Measurements from ENCODE around the gene RNU1-4. TPM values are rescaled to one million over a fixed set of nuclear protein-coding genes. Genes with fewer than 3 reads are reported as not detected.

Gene RNU1-4
- total RNA-seq, 2 donors from 2014 or later: 2,483 to 3,611 TPM

DNA sequence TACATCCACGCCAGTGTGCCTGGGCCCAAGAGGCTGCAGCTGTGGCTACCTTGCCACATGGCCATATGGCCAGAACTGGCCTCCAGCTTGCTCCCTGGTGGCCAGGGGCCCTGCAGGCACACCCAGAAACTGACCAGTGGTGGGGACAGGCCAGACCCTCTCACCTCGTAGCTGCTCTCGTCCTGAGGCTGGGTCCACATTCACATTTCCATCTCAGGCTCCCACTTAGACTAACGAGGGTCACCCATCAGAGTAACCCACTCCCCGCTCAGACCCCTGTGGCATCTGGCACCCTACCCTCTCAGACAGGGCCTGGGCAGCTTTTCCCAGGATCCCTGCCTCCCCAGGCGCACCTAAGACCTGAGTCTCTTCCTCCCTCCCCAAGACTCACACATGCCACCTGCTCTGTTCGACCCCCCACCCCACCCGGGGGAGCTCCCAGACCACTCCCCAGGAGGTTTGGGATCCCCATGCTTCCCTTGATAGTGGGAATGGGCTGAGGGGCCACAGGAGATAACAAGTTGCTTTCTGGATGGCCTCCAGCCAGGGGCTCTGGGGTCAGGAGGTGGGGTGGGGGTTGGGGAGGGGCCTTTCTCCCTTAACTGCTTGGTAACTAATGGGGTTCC lies 21.3 kb upstream of the RNU1-4 start:
- TF ChIP-seq, protein P1, sequence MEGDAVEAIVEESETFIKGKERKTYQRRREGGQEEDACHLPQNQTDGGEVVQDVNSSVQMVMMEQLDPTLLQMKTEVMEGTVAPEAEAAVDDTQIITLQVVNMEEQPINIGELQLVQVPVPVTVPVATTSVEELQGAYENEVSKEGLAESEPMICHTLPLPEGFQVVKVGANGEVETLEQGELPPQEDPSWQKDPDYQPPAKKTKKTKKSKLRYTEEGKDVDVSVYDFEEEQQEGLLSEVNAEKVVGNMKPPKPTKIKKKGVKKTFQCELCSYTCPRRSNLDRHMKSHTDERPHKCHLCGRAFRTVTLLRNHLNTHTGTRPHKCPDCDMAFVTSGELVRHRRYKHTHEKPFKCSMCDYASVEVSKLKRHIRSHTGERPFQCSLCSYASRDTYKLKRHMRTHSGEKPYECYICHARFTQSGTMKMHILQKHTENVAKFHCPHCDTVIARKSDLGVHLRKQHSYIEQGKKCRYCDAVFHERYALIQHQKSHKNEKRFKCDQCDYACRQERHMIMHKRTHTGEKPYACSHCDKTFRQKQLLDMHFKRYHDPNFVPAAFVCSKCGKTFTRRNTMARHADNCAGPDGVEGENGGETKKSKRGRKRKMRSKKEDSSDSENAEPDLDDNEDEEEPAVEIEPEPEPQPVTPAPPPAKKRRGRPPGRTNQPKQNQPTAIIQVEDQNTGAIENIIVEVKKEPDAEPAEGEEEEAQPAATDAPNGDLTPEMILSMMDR (conservative IDR thresholded peaks at IDR 0.05): no peak
- Mint-ChIP-seq H3K27ac (no peak overlapping the region), H3K36me3 (ENCODE audit: low read depth) (no peaks in the 10 kb centered on the region), H3K4me3 (no peak overlapping the region), H3K9me3 (no peaks in the 10 kb centered on the region), H3K27me3 (ENCODE audit: insufficient read depth) (peaks cover 10% of the 10 kb centered on the region), H3K4me1 (peaks cover 11% of the 10 kb centered on the region)
- no peak overlapping the region for H3K9ac ChIP-seq (ENCODE audit: extremely low read depth, low read length, poor library complexity, severe bottlenecking)
- H3K27me3 ChIP-seq (ENCODE audit: control insufficient read depth, insufficient read depth, low read length, poor library complexity, severe bottlenecking): peaks cover 6% of the 10 kb centered on the region
- no peak overlapping the region for H3K27ac ChIP-seq (ENCODE audit: low read depth, low read length)
- no peaks in the 10 kb centered on the region for H3K9me3 ChIP-seq (ENCODE audit: control insufficient read depth, low read length)
- no peak overlapping the region for H3K4me3 ChIP-seq (ENCODE audit: low read length)
- DNase-seq: peak; percentile 42
- H3K36me3 ChIP-seq (ENCODE audit: control insufficient read depth, insufficient read depth, low read length): no peaks in the 10 kb centered on the region
- WGBS, 2 experiments (ENCODE audit: insufficient coverage in 1 of 2, insufficient read length in 1 of 2): 90 to 97% methylated on average over 7 to 8 of the region's 8 CpGs
- peaks cover 5% of the 10 kb centered on the region for H3K4me1 ChIP-seq (ENCODE audit: control insufficient read depth, insufficient read depth, low read length)

GRCh38 chr1:16719571-16720350 lies 20.6 kb upstream of the RNU1-4 start:
- Mint-ChIP-seq H3K9me3 (no peaks in the 10 kb centered on the region), H3K27ac (no peak overlapping the region), H3K4me1 (peaks cover 11% of the 10 kb centered on the region), H3K36me3 (ENCODE audit: low read depth) (no peaks in the 10 kb centered on the region), H3K27me3 (ENCODE audit: insufficient read depth) (peaks cover 10% of the 10 kb centered on the region), H3K4me3 (no peak overlapping the region)
- H3K27me3 ChIP-seq (ENCODE audit: control insufficient read depth, insufficient read depth, low read length, poor library complexity, severe bottlenecking): peaks cover 6% of the 10 kb centered on the region
- no peaks in the 10 kb centered on the region for H3K9me3 ChIP-seq (ENCODE audit: control insufficient read depth, low read length)
- H3K27ac ChIP-seq (ENCODE audit: low read depth, low read length): no peak overlapping the region
- peak; percentile 31 for DNase-seq
- TF ChIP-seq, protein P1 (conservative IDR thresholded peaks at IDR 0.05): no peak
- H3K4me3 ChIP-seq (ENCODE audit: low read length): no peak overlapping the region
- peaks cover 5% of the 10 kb centered on the region for H3K4me1 ChIP-seq (ENCODE audit: control insufficient read depth, insufficient read depth, low read length)
- H3K36me3 ChIP-seq (ENCODE audit: control insufficient read depth, insufficient read depth, low read length): no peaks in the 10 kb centered on the region
- WGBS, 2 experiments (ENCODE audit: insufficient coverage in 1 of 2, insufficient read length in 1 of 2): 87 to 90% methylated on average over 10 to 16 of the region's 16 CpGs
- H3K9ac ChIP-seq (ENCODE audit: extremely low read depth, low read length, poor library complexity, severe bottlenecking): no peak overlapping the region

GRCh38 chr1:16720351-16721223 lies 19.7 kb upstream of the RNU1-4 start:
- Histone ChIP-seq H3K27me3 (ENCODE audit: control insufficient read depth, insufficient read depth, low read length, poor library complexity, severe bottlenecking) (peaks cover 6% of the 10 kb centered on the region), H3K27ac (ENCODE audit: low read depth, low read length) (no peak overlapping the region), H3K9ac (ENCODE audit: extremely low read depth, low read length, poor library complexity, severe bottlenecking) (no peak overlapping the region), H3K36me3 (ENCODE audit: control insufficient read depth, insufficient read depth, low read length) (no peaks in the 10 kb centered on the region), H3K9me3 (ENCODE audit: control insufficient read depth, low read length) (no peaks in the 10 kb centered on the region), H3K4me3 (ENCODE audit: low read length) (no peak overlapping the region), H3K4me1 (ENCODE audit: control insufficient read depth, insufficient read depth, low read length) (peaks cover 5% of the 10 kb centered on the region)
- H3K27ac Mint-ChIP-seq: no peak overlapping the region
- H3K27me3 Mint-ChIP-seq (ENCODE audit: insufficient read depth): peaks cover 10% of the 10 kb centered on the region
- H3K9me3 Mint-ChIP-seq: no peaks in the 10 kb centered on the region
- DNase-seq: peak; percentile 44
- TF ChIP-seq, protein P1 (conservative IDR thresholded peaks at IDR 0.05): no peak
- no peaks in the 10 kb centered on the region for H3K36me3 Mint-ChIP-seq (ENCODE audit: low read depth)
- no peak overlapping the region for H3K4me3 Mint-ChIP-seq
- peaks cover 11% of the 10 kb centered on the region for H3K4me1 Mint-ChIP-seq
- 93% methylated on average over 12 to 13 of the region's 13 CpGs for WGBS, 2 experiments (ENCODE audit: insufficient coverage in 1 of 2, insufficient read length in 1 of 2)
